Osteoblast (primary cell): Measurements from ENCODE around the gene GSTP1. TPM values are rescaled to one million over a fixed set of nuclear protein-coding genes. Genes with fewer than 3 reads are reported as not detected.

Source experiments
- DNase-seq: peaks from one replicate; pipeline ENCODE4 v3.0.0; 2011; ENCODE audit warnings: low spot score, mixed read lengths; ENCODE audit not compliant: insufficient read length; ENCODE audit errors: missing footprints
- H2AFZ ChIP-seq: 2 replicates; pipeline ENCODE4 v1.6.0; 2011; ENCODE audit warnings: mild to moderate bottlenecking, low read length
- H3K27ac ChIP-seq: 2 replicates; pipeline ENCODE4 v1.5.1; 2011; ENCODE audit warnings: mild to moderate bottlenecking, low read depth, low read length, moderate library complexity
- H3K27me3 ChIP-seq: 2 replicates; pipeline ENCODE4 v1.6.0; 2012; ENCODE audit warnings: mild to moderate bottlenecking, control low read depth, inconsistent platforms, low read length, moderate library complexity; ENCODE audit not compliant: insufficient read depth
- H3K36me3 ChIP-seq: 2 replicates; pipeline ENCODE4 v1.5.1; 2011; ENCODE audit warnings: mild to moderate bottlenecking, low read length, control low read depth, moderate library complexity; ENCODE audit not compliant: insufficient read depth
- H3K4me1 ChIP-seq: 2 replicates; pipeline ENCODE4 v1.5.1; 2011; ENCODE audit warnings: mild to moderate bottlenecking, low read length, control low read depth, moderate library complexity; ENCODE audit not compliant: insufficient read depth
- H3K4me2 ChIP-seq: 2 replicates; pipeline ENCODE4 v1.6.0; 2011; ENCODE audit warnings: mild to moderate bottlenecking, low read length; ENCODE audit not compliant: insufficient read depth
- H3K4me3 ChIP-seq: fragments of 200-600 bp; sonication (generic); 3 replicates; pipeline ENCODE4 v1.5.1; 2012; ENCODE audit warnings: mild to moderate bottlenecking, low read length, inconsistent platforms; ENCODE audit not compliant: insufficient read depth
- H3K79me2 ChIP-seq: 2 replicates; pipeline ENCODE4 v1.6.0; 2012; ENCODE audit warnings: mild to moderate bottlenecking, low read length, control low read depth, inconsistent platforms; ENCODE audit not compliant: insufficient read depth
- H3K9me3 ChIP-seq: 2 replicates; pipeline ENCODE4 v1.5.1; 2011; ENCODE audit warnings: low read depth, low read length, control low read depth
- H4K20me1 ChIP-seq: 2 replicates; pipeline ENCODE4 v1.6.0; 2012; ENCODE audit warnings: mild to moderate bottlenecking, low read length, control low read depth; ENCODE audit not compliant: insufficient read depth
- total RNA-seq: library from RNA; depleted of rRNA; stranded (reverse); fragments of >200 nt; gene quantifications from 2 replicates; pipeline ENCODE4 v1.2.3, GENCODE V29; 2012
- TF ChIP-seq, protein P1 (sequence below): IDR thresholded peaks from 2 replicates; pipeline ENCODE4 v1.5.1; 2011; ENCODE audit warnings: mild to moderate bottlenecking, low read depth, low read length, moderate library complexity; ENCODE audit errors: extremely low read depth

GSTP1 gene
- total RNA-seq, 1 donor = 465 TPM

- DNase-seq = peak; percentile 48
- H3K27me3 ChIP-seq = no peaks in the 10 kb centered on the region
- peaks cover 5% of the 10 kb centered on the region for H3K4me1 ChIP-seq
- no peak overlapping the region for H3K4me2 ChIP-seq
- H3K79me2 ChIP-seq = no peaks in the 10 kb centered on the region
- TF ChIP-seq, protein P1, sequence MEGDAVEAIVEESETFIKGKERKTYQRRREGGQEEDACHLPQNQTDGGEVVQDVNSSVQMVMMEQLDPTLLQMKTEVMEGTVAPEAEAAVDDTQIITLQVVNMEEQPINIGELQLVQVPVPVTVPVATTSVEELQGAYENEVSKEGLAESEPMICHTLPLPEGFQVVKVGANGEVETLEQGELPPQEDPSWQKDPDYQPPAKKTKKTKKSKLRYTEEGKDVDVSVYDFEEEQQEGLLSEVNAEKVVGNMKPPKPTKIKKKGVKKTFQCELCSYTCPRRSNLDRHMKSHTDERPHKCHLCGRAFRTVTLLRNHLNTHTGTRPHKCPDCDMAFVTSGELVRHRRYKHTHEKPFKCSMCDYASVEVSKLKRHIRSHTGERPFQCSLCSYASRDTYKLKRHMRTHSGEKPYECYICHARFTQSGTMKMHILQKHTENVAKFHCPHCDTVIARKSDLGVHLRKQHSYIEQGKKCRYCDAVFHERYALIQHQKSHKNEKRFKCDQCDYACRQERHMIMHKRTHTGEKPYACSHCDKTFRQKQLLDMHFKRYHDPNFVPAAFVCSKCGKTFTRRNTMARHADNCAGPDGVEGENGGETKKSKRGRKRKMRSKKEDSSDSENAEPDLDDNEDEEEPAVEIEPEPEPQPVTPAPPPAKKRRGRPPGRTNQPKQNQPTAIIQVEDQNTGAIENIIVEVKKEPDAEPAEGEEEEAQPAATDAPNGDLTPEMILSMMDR = no peak
- no peak overlapping the region for H3K27ac ChIP-seq
- no peak overlapping the region for H3K4me3 ChIP-seq
- no peaks in the 10 kb centered on the region for H3K36me3 ChIP-seq
- no peaks in the 10 kb centered on the region for H3K9me3 ChIP-seq
- H4K20me1 ChIP-seq = no peaks in the 10 kb centered on the region
- H2AFZ ChIP-seq = no peak overlapping the region
These were observed 44.4 kb downstream of the GSTP1 start for GRCh38 chr11:67627812-67628624.

- H2AFZ ChIP-seq = no peak overlapping the region
- H3K36me3 ChIP-seq = no peaks in the 10 kb centered on the region
- peak overlapping the region; percentile 77 for H3K4me2 ChIP-seq
- no peaks in the 10 kb centered on the region for H3K79me2 ChIP-seq
- H3K9me3 ChIP-seq = no peaks in the 10 kb centered on the region
- H4K20me1 ChIP-seq = no peaks in the 10 kb centered on the region
- no peak for DNase-seq
- H3K4me3 ChIP-seq = peak overlapping the region; percentile 72
- H3K4me1 ChIP-seq = peaks cover 5% of the 10 kb centered on the region
- TF ChIP-seq, protein P1 = no peak
- H3K27me3 ChIP-seq = no peaks in the 10 kb centered on the region
- H3K27ac ChIP-seq = no peak overlapping the region
These were observed 45.2 kb downstream of the GSTP1 start for GRCh38 chr11:67628710-67629385.

DNA sequence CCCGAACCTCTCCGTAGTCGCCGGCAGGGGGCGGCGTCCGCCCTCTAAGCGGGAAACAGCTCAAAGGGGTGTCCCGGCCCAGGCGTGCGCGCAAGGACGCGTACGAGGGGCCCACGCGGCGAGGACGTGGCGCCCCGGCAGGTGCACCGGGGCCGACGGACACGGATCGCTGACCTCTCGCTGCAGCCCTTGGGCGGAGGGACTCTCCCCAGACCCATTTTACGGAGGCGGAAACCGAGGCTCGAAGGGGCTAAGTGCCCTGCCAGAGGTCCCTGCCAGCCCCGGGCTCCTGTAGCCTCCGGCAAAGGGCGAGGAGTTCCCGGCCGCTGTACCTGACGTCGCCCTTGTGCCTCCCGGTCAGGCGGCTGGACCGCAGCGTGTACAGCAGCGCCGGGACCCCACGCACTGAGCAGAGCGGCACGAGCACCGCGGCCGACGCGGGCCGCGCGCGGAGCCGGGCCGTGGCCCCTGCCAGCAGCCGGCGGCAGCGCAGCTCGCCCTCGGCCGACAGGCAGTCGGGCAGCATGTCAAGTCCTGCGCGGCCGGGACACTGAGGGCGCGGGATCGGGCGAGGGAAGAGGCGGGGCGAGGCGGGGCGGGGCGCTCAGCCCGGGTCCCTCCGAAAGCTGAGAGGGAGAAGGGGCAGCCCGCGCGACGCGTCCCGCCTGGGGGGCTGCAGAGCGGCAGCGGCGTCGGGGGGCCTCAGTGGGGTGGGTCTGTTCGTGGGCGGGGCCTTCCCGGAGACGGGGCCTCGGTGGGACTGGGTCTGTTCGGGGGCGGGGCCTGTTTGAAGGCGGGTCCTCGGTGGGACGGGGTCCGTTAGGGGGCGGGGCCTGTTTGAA, 46.0 kb downstream of the GSTP1 start, which contains the start of gene NUDT8:
Gene NUDT8, minus strand, starts transcription at position 552 of the 842 bp plus-strand sequence. Its CDS starts 26 bp downstream, at position 526.
- H2AFZ ChIP-seq = peak within 1 kb of the TSS; percentile 97
- H3K4me1 ChIP-seq = peaks cover 5% of the 10 kb centered on the region
- H3K4me3 ChIP-seq = peak within 1 kb of the TSS; percentile 83
- H4K20me1 ChIP-seq = no peaks in the 10 kb centered on the region
- peak; percentile 99 for DNase-seq
- peak within 1 kb of the TSS; percentile 87 for H3K4me2 ChIP-seq
- TF ChIP-seq, protein P1 = peak; percentile 76
- H3K9me3 ChIP-seq = no peaks in the 10 kb centered on the region
- peak within 1 kb of the TSS; percentile 45 for H3K27ac ChIP-seq
- no peaks in the 10 kb centered on the region for H3K27me3 ChIP-seq
- no peaks in the 10 kb centered on the region for H3K79me2 ChIP-seq
- no peaks in the 10 kb centered on the region for H3K36me3 ChIP-seq
